Bronchial epithelial cell (primary cell): Measurements from ENCODE around the gene MSH5. TPM values are rescaled to one million over a fixed set of nuclear protein-coding genes. Genes with fewer than 3 reads are reported as not detected.

Experiments
- DNase-seq: peaks from one replicate; pipeline ENCODE4 v3.0.0-alpha.2; 2010; ENCODE audit warnings: low read depth
- FAIRE-seq: peaks from 2 replicates; lab custom pipeline; 2011; peaks lifted over from hg19 to GRCh38; lab: Jason Lieb, UNC
- H3K27me3 ChIP-seq: 2 replicates; pipeline ENCODE4 v1.5.1; 2011; ENCODE audit warnings: low read length; ENCODE audit not compliant: control insufficient read depth, insufficient read depth
- H3K36me3 ChIP-seq: 2 replicates; pipeline ENCODE4 v1.5.1; 2011; ENCODE audit warnings: low read length; ENCODE audit not compliant: control insufficient read depth, insufficient read depth
- H3K4me3 ChIP-seq: 2 replicates; pipeline ENCODE4 v1.5.1; 2011; ENCODE audit warnings: mild to moderate bottlenecking, low read depth, low read length, control low read depth
- CTCF ChIP-seq: IDR thresholded peaks from 2 replicates; pipeline ENCODE4 v1.5.1; 2011; ENCODE audit warnings: mild to moderate bottlenecking, moderate library complexity, low read length, control low read depth, inconsistent platforms; ENCODE audit not compliant: insufficient read depth, severe bottlenecking
- total RNA-seq: library from RNA; depleted of rRNA; stranded (reverse); fragments of >200 nt; gene quantifications from 2 replicates; pipeline ENCODE4 v1.2.1, GENCODE V29; 2014

MSH5 gene
- total RNA-seq, 1 donor from 2014 or later, result 3.4 TPM

GRCh38 chr6:31811645-31812044 lies 71.8 kb downstream of the MSH5 start:
- Histone ChIP-seq H3K4me3 (no peak overlapping the region), H3K27me3 (no peaks in the 10 kb centered on the region), H3K36me3 (no peaks in the 10 kb centered on the region)
- DNase-seq (no peak), FAIRE-seq (no peak)
- no peak for TF ChIP-seq CTCF

Other genes with a start within 250 kb of the MSH5 start
- 2.9 and 3.7 TPM in 2 replicates for gene MICB, start 241.9 kb upstream of the MSH5 start, total RNA-seq
- not detected in 2 replicates for gene MCCD1, start 211.0 kb upstream of the MSH5 start, total RNA-seq
- 335 and 385 TPM in 2 replicates for gene DDX39B, start 198.0 kb upstream of the MSH5 start, total RNA-seq
- 0.26 and 0.51 TPM in 2 replicates for gene ATP6V1G2, start 193.4 kb upstream of the MSH5 start, total RNA-seq
- gene NFKBIL1, start 192.4 kb upstream of the MSH5 start, total RNA-seq, result 38.9 and 40.0 TPM in 2 replicates
- gene LTA, start 167.7 kb upstream of the MSH5 start, total RNA-seq, result not detected in 2 replicates
- gene TNF, start 164.4 kb upstream of the MSH5 start, total RNA-seq, result not detected in 2 replicates
- gene LTB, start 157.6 kb upstream of the MSH5 start, total RNA-seq, result not detected in 2 replicates
- gene LST1, start 153.7 kb upstream of the MSH5 start, total RNA-seq, result not detected in 2 replicates
- not detected in 2 replicates for gene NCR3, start 147.0 kb upstream of the MSH5 start, total RNA-seq
- not detected in 2 replicates for gene AIF1, start 124.8 kb upstream of the MSH5 start, total RNA-seq
- gene PRRC2A, start 119.3 kb upstream of the MSH5 start, total RNA-seq, result 21.1 and 24.7 TPM in 2 replicates
- 71.1 and 84.1 TPM in 2 replicates for gene BAG6, start 87.3 kb upstream of the MSH5 start, total RNA-seq
- gene APOM, start 84.1 kb upstream of the MSH5 start, total RNA-seq, result 0.26 and 0.53 TPM in 2 replicates
- 28.4 and 30.5 TPM in 2 replicates for gene C6orf47, start 79.2 kb upstream of the MSH5 start, total RNA-seq
- 10.0 and 10.2 TPM in 2 replicates for gene GPANK1, start 75.0 kb upstream of the MSH5 start, total RNA-seq
- gene CSNK2B, start 73.9 kb upstream of the MSH5 start, total RNA-seq, result 61.1 and 72.7 TPM in 2 replicates
- 1.1 and 2.3 TPM in 2 replicates for gene LY6G5B, start 70.0 kb upstream of the MSH5 start, total RNA-seq
- 0.13 TPM in 1 of 2 replicates, not detected in the other for gene LY6G5C, start 58.9 kb upstream of the MSH5 start, total RNA-seq
- gene ABHD16A, start 36.7 kb upstream of the MSH5 start, total RNA-seq, result 32.9 and 66.2 TPM in 2 replicates
- not detected in 2 replicates for gene LY6G6F, start 33.1 kb upstream of the MSH5 start, total RNA-seq
- not detected in 2 replicates for gene LY6G6D, start 24.7 kb upstream of the MSH5 start, total RNA-seq
- gene LY6G6C, start 18.3 kb upstream of the MSH5 start, total RNA-seq, result 0.38 TPM in 1 of 2 replicates, not detected in the other
- gene MPIG6B, start 16.6 kb upstream of the MSH5 start, total RNA-seq, result under 0.01 TPM in 1 of 2 replicates, not detected in the other
- gene DDAH2, start 10.7 kb upstream of the MSH5 start, total RNA-seq, result 14.5 and 19.5 TPM in 2 replicates
- gene CLIC1, start 3.5 kb upstream of the MSH5 start, total RNA-seq, result 480 and 574 TPM in 2 replicates
- 1.3 TPM in 2 replicates for gene SAPCD1, start 22.7 kb downstream of the MSH5 start, total RNA-seq
- 0.26 and 1.4 TPM in 2 replicates for gene VWA7, start 37.3 kb downstream of the MSH5 start, total RNA-seq
- 40.8 and 53.2 TPM in 2 replicates for gene VARS1, start 55.7 kb downstream of the MSH5 start, total RNA-seq
- 28.9 and 29.2 TPM in 2 replicates for gene LSM2, start 67.0 kb downstream of the MSH5 start, total RNA-seq
- 0.53 and 1.4 TPM in 2 replicates for gene HSPA1L, start 75.3 kb downstream of the MSH5 start, total RNA-seq
- gene HSPA1A, start 75.5 kb downstream of the MSH5 start, total RNA-seq, result 50.3 and 55.3 TPM in 2 replicates
- gene HSPA1B, start 87.7 kb downstream of the MSH5 start, total RNA-seq, result 118 and 193 TPM in 2 replicates
- 65.8 and 70.3 TPM in 2 replicates for gene NEU1, start 122.8 kb downstream of the MSH5 start, total RNA-seq
- gene SLC44A4, start 139.0 kb downstream of the MSH5 start, total RNA-seq, result 1.8 and 10.5 TPM in 2 replicates
- 10.8 and 14.5 TPM in 2 replicates for gene EHMT2, start 157.7 kb downstream of the MSH5 start, total RNA-seq
- gene ZBTB12, start 162.1 kb downstream of the MSH5 start, total RNA-seq, result 0.64 and 1.3 TPM in 2 replicates
- gene C2, start 187.7 kb downstream of the MSH5 start, total RNA-seq, result 0.26 and 0.53 TPM in 2 replicates
- 2.4 and 2.6 TPM in 2 replicates for gene CFB, start 206.1 kb downstream of the MSH5 start, total RNA-seq
- gene NELFE, start 219.0 kb downstream of the MSH5 start, total RNA-seq, result 163 and 177 TPM in 2 replicates
- gene SKIC2, start 219.2 kb downstream of the MSH5 start, total RNA-seq, result 44.8 and 48.0 TPM in 2 replicates
- 8.4 and 12.2 TPM in 2 replicates for gene DXO, start 232.1 kb downstream of the MSH5 start, total RNA-seq
- gene C4A, start 242.1 kb downstream of the MSH5 start, total RNA-seq, result 1.2 and 1.8 TPM in 2 replicates